Measurements from ENCODE around the gene KRTAP12-1. TPM values are rescaled to one million over a fixed set of nuclear protein-coding genes. Genes with fewer than 3 reads are reported as not detected.

Gene KRTAP12-1
- total RNA-seq, 2 donors from 2014 or later = not detected

DNA sequence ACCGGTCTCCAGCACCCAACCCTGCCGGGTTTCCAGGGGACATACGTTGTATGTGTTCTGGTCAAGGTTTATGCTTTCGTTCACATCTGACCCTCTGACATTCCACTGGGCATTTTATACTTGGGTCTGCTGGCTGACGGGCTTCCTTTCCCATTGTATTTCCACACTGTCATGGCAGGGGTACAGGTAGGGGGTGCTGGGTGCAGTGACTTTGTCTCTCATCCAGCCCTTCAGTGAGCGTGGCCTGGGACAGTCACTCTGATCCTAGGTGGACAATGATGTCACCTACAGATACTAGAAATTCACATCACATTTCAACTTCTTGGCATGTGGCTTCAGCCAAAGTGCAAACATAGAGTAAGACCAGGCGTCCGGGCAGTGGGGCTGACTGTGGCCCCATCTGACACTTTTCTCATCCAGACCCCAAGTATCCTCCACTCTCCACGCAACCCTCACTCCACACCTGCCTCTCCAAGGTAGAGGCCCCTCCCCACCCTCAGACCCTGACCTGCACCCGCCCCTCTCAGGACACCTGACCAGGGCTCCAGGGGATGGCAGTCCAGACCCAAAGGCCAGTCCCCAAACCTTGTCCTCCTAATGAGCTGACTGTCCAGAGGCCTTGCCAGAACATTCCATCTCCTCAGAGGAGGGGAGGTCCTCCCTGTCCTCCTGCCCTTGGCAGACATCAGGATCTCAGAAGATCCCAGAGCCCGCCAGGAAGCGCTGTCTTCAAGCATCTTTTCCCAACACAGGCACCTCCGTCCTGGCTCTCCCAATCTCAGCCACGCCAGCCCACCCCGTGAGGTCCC lies 45.5 kb downstream of the KRTAP12-1 start:
- H3K9me3 Mint-ChIP-seq = peaks cover 13 to 22% of the 10 kb centered on the region in 2 donors
- peaks cover 14 to 15% of the 10 kb centered on the region in 2 donors for H3K36me3 Mint-ChIP-seq (ENCODE audit: insufficient read depth in 2 of 2)
- no peak overlapping the region for H3K27ac Mint-ChIP-seq
- H3K4me1 Mint-ChIP-seq (ENCODE audit: low read depth) = no peaks in the 10 kb centered on the region
- no peak for ATAC-seq (replicated peaks in 1 of 2)
- no peak overlapping the region for H3K4me3 Mint-ChIP-seq
- no peak for DNase-seq
- H3K27me3 Mint-ChIP-seq (ENCODE audit: low read depth) = no peaks in the 10 kb centered on the region

DNA sequence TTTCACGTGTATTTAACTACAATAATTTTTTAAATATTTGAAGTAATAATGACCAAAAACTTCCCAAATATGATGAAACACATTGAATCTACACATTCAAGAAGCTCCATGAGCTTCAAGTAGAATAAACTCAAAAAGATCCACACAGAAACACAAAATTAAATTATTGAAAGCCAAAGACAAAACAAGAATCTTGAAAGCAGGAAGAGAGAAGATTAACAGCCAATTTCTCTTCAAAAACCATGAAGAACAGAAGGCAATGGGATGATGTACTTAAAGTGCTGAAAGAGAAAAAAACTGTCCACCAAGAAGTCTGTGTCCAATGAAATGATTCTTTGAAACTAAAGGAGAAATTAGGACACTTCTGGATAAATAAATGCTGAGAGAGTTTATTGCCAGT lies 49.9 kb downstream of the KRTAP12-1 start:
- Mint-ChIP-seq H3K9me3 (peaks cover 15 to 30% of the 10 kb centered on the region in 2 donors), H3K4me1 (ENCODE audit: low read depth) (no peaks in the 10 kb centered on the region), H3K27ac (no peak overlapping the region), H3K36me3 (ENCODE audit: insufficient read depth in 2 of 2) (peaks cover 23 to 24% of the 10 kb centered on the region in 2 donors), H3K4me3 (no peak overlapping the region), H3K27me3 (ENCODE audit: low read depth) (no peaks in the 10 kb centered on the region)
- ATAC-seq (replicated peaks in 1 of 2) (no peak), DNase-seq (no peak)

Other genes with a start within 250 kb of the KRTAP12-1 start
- gene LRRC3, start 226.7 kb downstream of the KRTAP12-1 start, total RNA-seq = 1 to 10 TPM; 2.8 to 3.8 TPM
- gene KRTAP10-1, start 142.0 kb downstream of the KRTAP12-1 start, total RNA-seq = not detected
- not detected for gene KRTAP10-2, start 130.7 kb downstream of the KRTAP12-1 start, total RNA-seq
- not detected for gene KRTAP10-3, start 123.4 kb downstream of the KRTAP12-1 start, total RNA-seq
- gene KRTAP10-4, start 108.4 kb downstream of the KRTAP12-1 start, total RNA-seq = not detected
- gene KRTAP10-5, start 101.6 kb downstream of the KRTAP12-1 start, total RNA-seq = not detected
- not detected for gene KRTAP10-6, start 89.7 kb downstream of the KRTAP12-1 start, total RNA-seq
- not detected for gene KRTAP10-7, start 81.6 kb downstream of the KRTAP12-1 start, total RNA-seq
- not detected for gene KRTAP10-8, start 70.1 kb downstream of the KRTAP12-1 start, total RNA-seq
- not detected for gene KRTAP10-9, start 55.1 kb downstream of the KRTAP12-1 start, total RNA-seq
- not detected for gene KRTAP10-10, start 44.8 kb downstream of the KRTAP12-1 start, total RNA-seq
- not detected for gene KRTAP10-11, start 35.7 kb downstream of the KRTAP12-1 start, total RNA-seq
- gene KRTAP12-4, start 27.5 kb downstream of the KRTAP12-1 start, total RNA-seq = not detected
- not detected for gene KRTAP12-3, start 24.2 kb downstream of the KRTAP12-1 start, total RNA-seq
- gene KRTAP12-2, start 15.2 kb downstream of the KRTAP12-1 start, total RNA-seq = not detected
- not detected for gene KRTAP10-12, start 15.0 kb upstream of the KRTAP12-1 start, total RNA-seq
- not detected for gene TSPEAR, start 29.4 kb upstream of the KRTAP12-1 start, total RNA-seq
- 10 to 100 TPM; 85.2 to 95.6 TPM for gene UBE2G2, start 119.7 kb upstream of the KRTAP12-1 start, total RNA-seq
- 10 to 100 TPM; 60.1 to 67.8 TPM for gene SUMO3, start 135.9 kb upstream of the KRTAP12-1 start, total RNA-seq
- gene PTTG1IP, start 191.5 kb upstream of the KRTAP12-1 start, total RNA-seq = 10 to 100 TPM; 63.9 to 70.5 TPM
- 100 to 1,000 TPM; 248 to 287 TPM for gene ITGB2, start 238.7 kb upstream of the KRTAP12-1 start, total RNA-seq